Measurements from ENCODE around the gene PITX1. TPM values are rescaled to one million over a fixed set of nuclear protein-coding genes. Genes with fewer than 3 reads are reported as not detected.

The PITX1 gene
- total RNA-seq, 1 donor from 2014 or later, result not detected

DNA sequence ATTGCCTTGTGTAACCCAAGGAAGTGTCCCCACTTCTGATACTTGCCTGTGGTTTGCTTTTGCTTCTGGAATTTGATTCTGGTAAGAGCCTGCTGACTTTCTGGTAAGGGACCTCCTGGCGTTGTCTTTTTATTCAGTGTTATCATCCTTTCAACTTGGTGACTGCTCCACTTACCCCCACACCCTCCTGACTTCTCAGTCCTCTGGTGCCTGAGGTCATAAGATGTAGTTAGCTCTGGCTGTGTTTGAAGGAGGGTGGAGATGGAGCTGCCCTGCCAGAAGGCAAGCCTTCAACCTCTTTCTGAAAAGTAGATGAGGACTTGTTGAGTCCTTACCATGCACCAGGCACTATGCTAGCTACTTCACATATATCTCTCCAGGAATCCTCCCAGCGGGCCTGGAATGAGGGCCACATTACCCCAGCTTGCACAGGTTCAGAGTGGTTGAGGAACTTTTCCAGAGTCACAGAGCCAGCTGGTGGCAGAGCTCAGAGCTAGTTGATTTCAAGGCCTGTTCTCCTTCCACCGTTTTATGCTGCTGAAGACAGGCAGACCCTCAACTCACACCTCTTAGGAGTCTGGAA is 45.2 kb upstream of the PITX1 start:
- peaks cover 2% of the 10 kb centered on the region for H4K20me1 ChIP-seq (ENCODE audit: low read depth)
- no peak overlapping the region for H2AFZ ChIP-seq (replicated peaks)
- no peaks in the 10 kb centered on the region for H3K79me2 ChIP-seq (ENCODE audit: low read depth)
- no peak overlapping the region for H3K4me3 ChIP-seq
- no peak for DNase-seq (ENCODE audit: low spot score)
- no peaks in the 10 kb centered on the region for H3K36me3 ChIP-seq
- no peaks in the 10 kb centered on the region for H3K9me3 ChIP-seq (ENCODE audit: low read depth)
- Mint-ChIP-seq H3K27ac (no peak overlapping the region), H3K27me3 (ENCODE audit: insufficient read depth, low read depth) (peaks cover 3% of the 10 kb centered on the region), H3K9me3 (peaks cover 18% of the 10 kb centered on the region), H3K4me3 (no peak overlapping the region), H3K4me1 (peaks cover 14% of the 10 kb centered on the region), H3K36me3 (no peaks in the 10 kb centered on the region)
- H3K4me1 ChIP-seq, result peaks cover 5% of the 10 kb centered on the region
- peaks cover 92% of the 10 kb centered on the region for H3K27me3 ChIP-seq
- no peak overlapping the region for H3K9ac ChIP-seq
- no peak overlapping the region for H3K4me2 ChIP-seq
- no peak overlapping the region for H3K27ac ChIP-seq
- no peaks in the 10 kb centered on the region for H3F3A ChIP-seq (ENCODE audit: low read depth)
- TF ChIP-seq, protein P1, sequence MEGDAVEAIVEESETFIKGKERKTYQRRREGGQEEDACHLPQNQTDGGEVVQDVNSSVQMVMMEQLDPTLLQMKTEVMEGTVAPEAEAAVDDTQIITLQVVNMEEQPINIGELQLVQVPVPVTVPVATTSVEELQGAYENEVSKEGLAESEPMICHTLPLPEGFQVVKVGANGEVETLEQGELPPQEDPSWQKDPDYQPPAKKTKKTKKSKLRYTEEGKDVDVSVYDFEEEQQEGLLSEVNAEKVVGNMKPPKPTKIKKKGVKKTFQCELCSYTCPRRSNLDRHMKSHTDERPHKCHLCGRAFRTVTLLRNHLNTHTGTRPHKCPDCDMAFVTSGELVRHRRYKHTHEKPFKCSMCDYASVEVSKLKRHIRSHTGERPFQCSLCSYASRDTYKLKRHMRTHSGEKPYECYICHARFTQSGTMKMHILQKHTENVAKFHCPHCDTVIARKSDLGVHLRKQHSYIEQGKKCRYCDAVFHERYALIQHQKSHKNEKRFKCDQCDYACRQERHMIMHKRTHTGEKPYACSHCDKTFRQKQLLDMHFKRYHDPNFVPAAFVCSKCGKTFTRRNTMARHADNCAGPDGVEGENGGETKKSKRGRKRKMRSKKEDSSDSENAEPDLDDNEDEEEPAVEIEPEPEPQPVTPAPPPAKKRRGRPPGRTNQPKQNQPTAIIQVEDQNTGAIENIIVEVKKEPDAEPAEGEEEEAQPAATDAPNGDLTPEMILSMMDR (IDR thresholded peaks at IDR 0.05), result no peak
- TF ChIP-seq EZH2phosphoT487 (IDR thresholded peaks at IDR 0.05), result no peak
- TF ChIP-seq EZH2 (IDR thresholded peaks at IDR 0.05), result no peak

DNA sequence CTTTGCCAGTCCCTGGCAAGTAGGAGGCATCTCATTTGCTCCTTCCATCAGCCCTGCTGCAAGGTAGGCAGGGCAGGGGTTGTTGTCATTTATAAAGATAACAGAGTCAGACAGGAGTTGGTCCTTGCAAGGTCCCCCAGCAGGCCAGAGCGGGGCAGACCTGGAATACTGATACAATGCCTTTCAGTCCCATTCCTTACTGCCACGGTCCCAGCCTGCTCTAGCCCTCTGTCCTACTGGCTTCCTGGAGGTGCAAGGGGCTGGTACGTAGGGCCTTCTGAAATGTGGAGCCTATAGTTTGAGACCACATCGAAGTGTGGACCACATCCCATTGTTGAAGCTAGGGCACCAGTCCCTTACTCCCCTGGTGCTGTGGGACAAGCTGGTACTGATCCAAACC is 42.8 kb upstream of the PITX1 start:
- peaks cover 30% of the 10 kb centered on the region for H3K4me1 Mint-ChIP-seq

DNA sequence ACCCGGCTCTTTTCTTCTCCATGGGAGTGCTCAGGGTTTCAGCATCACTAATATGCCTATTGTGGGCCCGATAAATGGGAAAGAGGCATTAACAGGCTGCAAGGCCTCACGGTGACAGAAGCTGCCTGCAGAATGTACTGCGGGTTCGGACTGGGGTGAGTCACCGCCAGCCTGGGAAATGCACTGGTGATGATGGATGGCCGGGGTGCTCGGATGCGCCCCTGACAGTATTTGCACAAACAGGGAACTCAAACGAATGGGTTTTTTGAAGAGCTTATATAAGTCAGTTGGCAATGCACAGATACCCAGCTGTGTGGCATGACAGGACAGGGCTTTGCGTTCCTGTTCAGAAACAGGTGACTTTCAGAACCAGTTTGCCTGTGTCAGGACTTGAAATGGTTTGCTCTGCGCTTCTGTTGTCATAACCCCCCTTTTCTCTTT is 42.0 kb upstream of the PITX1 start:
- H3K27ac Mint-ChIP-seq, result no peak overlapping the region
- H4K20me1 ChIP-seq (ENCODE audit: low read depth), result peaks cover 23% of the 10 kb centered on the region
- DNase-seq (ENCODE audit: low spot score), result no peak
- H3K4me1 Mint-ChIP-seq, result peaks cover 31% of the 10 kb centered on the region
- H3K27me3 Mint-ChIP-seq (ENCODE audit: insufficient read depth, low read depth), result peaks cover 6% of the 10 kb centered on the region
- H3K27me3 ChIP-seq, result peaks cover 100% of the 10 kb centered on the region
- H3K79me2 ChIP-seq (ENCODE audit: low read depth), result no peaks in the 10 kb centered on the region
- peaks cover 24% of the 10 kb centered on the region for H3K4me1 ChIP-seq
- no peak overlapping the region for H3K27ac ChIP-seq
- no peak overlapping the region for H2AFZ ChIP-seq (replicated peaks)
- H3K4me3 Mint-ChIP-seq, result no peak overlapping the region
- H3K4me2 ChIP-seq, result no peak overlapping the region
- TF ChIP-seq, protein P1 (IDR thresholded peaks at IDR 0.05), result no peak
- no peak for TF ChIP-seq EZH2phosphoT487 (IDR thresholded peaks at IDR 0.05)
- TF ChIP-seq EZH2 (IDR thresholded peaks at IDR 0.05), result no peak
- peaks cover 6% of the 10 kb centered on the region for H3F3A ChIP-seq (ENCODE audit: low read depth)
- H3K9me3 Mint-ChIP-seq, result peaks cover 4% of the 10 kb centered on the region
- no peak overlapping the region for H3K4me3 ChIP-seq
- no peaks in the 10 kb centered on the region for H3K9me3 ChIP-seq (ENCODE audit: low read depth)
- no peak overlapping the region for H3K9ac ChIP-seq
- no peaks in the 10 kb centered on the region for H3K36me3 Mint-ChIP-seq
- no peaks in the 10 kb centered on the region for H3K36me3 ChIP-seq

More for the DNA sequence above, 42.8 kb upstream of the PITX1 start:
- H3K27ac ChIP-seq, result no peak overlapping the region
- Mint-ChIP-seq H3K27me3 (ENCODE audit: insufficient read depth, low read depth) (peaks cover 9% of the 10 kb centered on the region), H3K9me3 (peaks cover 10% of the 10 kb centered on the region), H3K36me3 (no peaks in the 10 kb centered on the region), H3K27ac (no peak overlapping the region), H3K4me3 (no peak overlapping the region)
- peaks cover 100% of the 10 kb centered on the region for H3K27me3 ChIP-seq
- H3K4me3 ChIP-seq, result no peak overlapping the region
- no peaks in the 10 kb centered on the region for H3K36me3 ChIP-seq
- no peak for DNase-seq (ENCODE audit: low spot score)
- H3K9ac ChIP-seq, result no peak overlapping the region
- peaks cover 6% of the 10 kb centered on the region for H3F3A ChIP-seq (ENCODE audit: low read depth)
- no peak overlapping the region for H2AFZ ChIP-seq (replicated peaks)
- no peak overlapping the region for H3K4me2 ChIP-seq
- peaks cover 24% of the 10 kb centered on the region for H3K4me1 ChIP-seq
- no peak for TF ChIP-seq EZH2 (IDR thresholded peaks at IDR 0.05)
- TF ChIP-seq EZH2phosphoT487 (IDR thresholded peaks at IDR 0.05), result no peak
- TF ChIP-seq, protein P1 (IDR thresholded peaks at IDR 0.05), result no peak
- H4K20me1 ChIP-seq (ENCODE audit: low read depth), result peaks cover 23% of the 10 kb centered on the region
- no peaks in the 10 kb centered on the region for H3K9me3 ChIP-seq (ENCODE audit: low read depth)
- no peaks in the 10 kb centered on the region for H3K79me2 ChIP-seq (ENCODE audit: low read depth)

All from neural progenitor cell (in vitro differentiated cells).